Measurements from ENCODE around the gene DNALI1.

The DNALI1 gene

DNA sequence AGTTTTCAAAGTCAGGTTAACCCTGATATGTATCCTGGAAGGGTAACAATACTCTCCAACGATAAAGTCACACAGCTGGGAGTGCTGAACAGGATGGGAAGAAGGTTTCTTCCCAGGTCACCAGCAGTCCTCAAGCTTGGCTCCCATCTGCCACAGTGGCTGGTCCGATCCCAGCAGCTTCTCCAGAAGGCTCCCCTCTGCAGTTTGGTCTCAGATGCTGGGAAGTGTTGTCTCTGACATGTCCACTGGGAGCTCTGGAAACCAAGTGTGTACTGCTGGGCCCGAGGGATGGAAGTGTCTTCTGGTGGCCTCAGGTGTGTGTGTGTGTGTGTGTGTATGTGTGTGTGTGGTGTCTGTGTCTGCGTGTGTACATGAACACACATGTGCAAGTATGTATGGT lies 55.4 kb downstream of the DNALI1 start:
- Histone ChIP-seq H3K27me3 (ENCODE audit: insufficient read depth, low read length, poor library complexity) (peaks cover 41% of the 10 kb centered on the region), H4K20me1 (ENCODE audit: insufficient read depth, low read length) (peaks cover 3% of the 10 kb centered on the region), H3K27ac (ENCODE audit: low read length) (no peak overlapping the region), H3K4me3 (ENCODE audit: low read depth in 1 of 2, low read length in 2 of 2) (no peak overlapping the region), H3K79me2 (ENCODE audit: insufficient read depth, low read length) (no peaks in the 10 kb centered on the region), H3K9me3 (ENCODE audit: insufficient read depth, low read length, severe bottlenecking) (no peaks in the 10 kb centered on the region), H3K9ac (ENCODE audit: low read depth, low read length) (no peak overlapping the region), H3K36me3 (ENCODE audit: insufficient read depth, low read length) (no peaks in the 10 kb centered on the region), H3K4me2 (ENCODE audit: insufficient read depth, low read length) (no peak overlapping the region), H3K4me1 (ENCODE audit: insufficient read depth, low read length) (no peaks in the 10 kb centered on the region), H2AFZ (ENCODE audit: low read depth, low read length) (no peak overlapping the region)
- TF ChIP-seq EZH2 (IDR thresholded peaks at IDR 0.05; ENCODE audit: borderline replicate concordance, low read depth, low read length, severe bottlenecking) = no peak
- TF ChIP-seq, protein P1, sequence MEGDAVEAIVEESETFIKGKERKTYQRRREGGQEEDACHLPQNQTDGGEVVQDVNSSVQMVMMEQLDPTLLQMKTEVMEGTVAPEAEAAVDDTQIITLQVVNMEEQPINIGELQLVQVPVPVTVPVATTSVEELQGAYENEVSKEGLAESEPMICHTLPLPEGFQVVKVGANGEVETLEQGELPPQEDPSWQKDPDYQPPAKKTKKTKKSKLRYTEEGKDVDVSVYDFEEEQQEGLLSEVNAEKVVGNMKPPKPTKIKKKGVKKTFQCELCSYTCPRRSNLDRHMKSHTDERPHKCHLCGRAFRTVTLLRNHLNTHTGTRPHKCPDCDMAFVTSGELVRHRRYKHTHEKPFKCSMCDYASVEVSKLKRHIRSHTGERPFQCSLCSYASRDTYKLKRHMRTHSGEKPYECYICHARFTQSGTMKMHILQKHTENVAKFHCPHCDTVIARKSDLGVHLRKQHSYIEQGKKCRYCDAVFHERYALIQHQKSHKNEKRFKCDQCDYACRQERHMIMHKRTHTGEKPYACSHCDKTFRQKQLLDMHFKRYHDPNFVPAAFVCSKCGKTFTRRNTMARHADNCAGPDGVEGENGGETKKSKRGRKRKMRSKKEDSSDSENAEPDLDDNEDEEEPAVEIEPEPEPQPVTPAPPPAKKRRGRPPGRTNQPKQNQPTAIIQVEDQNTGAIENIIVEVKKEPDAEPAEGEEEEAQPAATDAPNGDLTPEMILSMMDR (IDR thresholded peaks at IDR 0.05; ENCODE audit: borderline replicate concordance, extremely low read depth, low read length, poor library complexity, severe bottlenecking) = no peak
- no peak for ATAC-seq (ENCODE audit: insufficient read depth, low read depth)
- no peak for DNase-seq

DNA sequence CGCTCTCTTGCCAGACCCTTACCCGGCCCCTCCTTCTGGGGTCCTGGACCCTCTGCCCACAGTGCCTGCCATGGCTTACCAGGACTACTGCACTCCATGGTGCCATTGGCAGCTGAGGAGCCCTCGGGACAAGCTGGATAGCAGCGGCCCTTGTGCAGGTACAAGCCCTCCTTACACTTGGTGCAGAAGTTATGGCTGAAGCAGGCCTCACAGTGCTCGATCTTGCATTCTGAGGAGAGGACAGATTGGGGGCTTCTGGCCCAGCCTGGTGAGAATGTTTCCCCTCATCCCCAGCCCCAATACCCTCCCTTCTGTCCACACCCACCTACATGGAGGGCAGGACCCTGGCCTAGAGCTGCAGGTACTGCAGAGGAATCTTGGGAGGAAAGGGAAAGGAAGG lies 57.4 kb downstream of the DNALI1 start:
- no peaks in the 10 kb centered on the region for H3K4me1 ChIP-seq (ENCODE audit: insufficient read depth, low read length)
- peaks cover 34% of the 10 kb centered on the region for H3K27me3 ChIP-seq (ENCODE audit: insufficient read depth, low read length, poor library complexity)
- DNase-seq (no peak), ATAC-seq (ENCODE audit: insufficient read depth, low read depth) (no peak)
- H2AFZ ChIP-seq (ENCODE audit: low read depth, low read length) = no peak overlapping the region
- H3K4me2 ChIP-seq (ENCODE audit: insufficient read depth, low read length) = no peak overlapping the region
- TF ChIP-seq, protein P1 (IDR thresholded peaks at IDR 0.05; ENCODE audit: borderline replicate concordance, extremely low read depth, low read length, poor library complexity, severe bottlenecking) = no peak
- no peak for TF ChIP-seq EZH2 (IDR thresholded peaks at IDR 0.05; ENCODE audit: borderline replicate concordance, low read depth, low read length, severe bottlenecking)
- no peaks in the 10 kb centered on the region for H3K9me3 ChIP-seq (ENCODE audit: insufficient read depth, low read length, severe bottlenecking)
- no peaks in the 10 kb centered on the region for H3K36me3 ChIP-seq (ENCODE audit: insufficient read depth, low read length)
- no peak overlapping the region for H3K9ac ChIP-seq (ENCODE audit: low read depth, low read length)
- H3K4me3 ChIP-seq (ENCODE audit: low read depth in 1 of 2, low read length in 2 of 2) = no peak overlapping the region
- no peaks in the 10 kb centered on the region for H3K79me2 ChIP-seq (ENCODE audit: insufficient read depth, low read length)
- no peak overlapping the region for H3K27ac ChIP-seq (ENCODE audit: low read length)
- peaks cover 3% of the 10 kb centered on the region for H4K20me1 ChIP-seq (ENCODE audit: insufficient read depth, low read length)

GRCh38 chr1:37616330-37616729 lies 59.6 kb downstream of the DNALI1 start:
- Histone ChIP-seq H3K4me1 (ENCODE audit: insufficient read depth, low read length) (no peaks in the 10 kb centered on the region), H3K9me3 (ENCODE audit: insufficient read depth, low read length, severe bottlenecking) (no peaks in the 10 kb centered on the region), H4K20me1 (ENCODE audit: insufficient read depth, low read length) (peaks cover 3% of the 10 kb centered on the region), H3K27me3 (ENCODE audit: insufficient read depth, low read length, poor library complexity) (peaks cover 27% of the 10 kb centered on the region), H3K9ac (ENCODE audit: low read depth, low read length) (no peak overlapping the region), H3K4me2 (ENCODE audit: insufficient read depth, low read length) (no peak overlapping the region), H3K79me2 (ENCODE audit: insufficient read depth, low read length) (no peaks in the 10 kb centered on the region), H3K4me3 (ENCODE audit: low read depth in 1 of 2, low read length in 2 of 2) (no peak overlapping the region), H3K27ac (ENCODE audit: low read length) (no peak overlapping the region), H2AFZ (ENCODE audit: low read depth, low read length) (no peak overlapping the region), H3K36me3 (ENCODE audit: insufficient read depth, low read length) (no peaks in the 10 kb centered on the region)
- no peak for DNase-seq
- ATAC-seq (ENCODE audit: insufficient read depth, low read depth) = no peak
- TF ChIP-seq, protein P1 (IDR thresholded peaks at IDR 0.05; ENCODE audit: borderline replicate concordance, extremely low read depth, low read length, poor library complexity, severe bottlenecking) = no peak
- TF ChIP-seq EZH2 (IDR thresholded peaks at IDR 0.05; ENCODE audit: borderline replicate concordance, low read depth, low read length, severe bottlenecking) = no peak
